GM21786 (cell line): Measurements from ENCODE around the gene MSMB.
"Not testable (repeated sequence)": the region's sequence is repeated elsewhere in the genome, so short reads cannot be mapped to it uniquely, and the experiment has no call there.

Experiments
- ATAC-seq: cut with Tn5 transposase; IDR thresholded peaks from one replicate; pipeline ENCODE4 v1.9.1; 2021; ENCODE audit not compliant: unreplicated experiment

Gene MSMB, protein sequence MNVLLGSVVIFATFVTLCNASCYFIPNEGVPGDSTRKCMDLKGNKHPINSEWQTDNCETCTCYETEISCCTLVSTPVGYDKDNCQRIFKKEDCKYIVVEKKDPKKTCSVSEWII

DNA sequence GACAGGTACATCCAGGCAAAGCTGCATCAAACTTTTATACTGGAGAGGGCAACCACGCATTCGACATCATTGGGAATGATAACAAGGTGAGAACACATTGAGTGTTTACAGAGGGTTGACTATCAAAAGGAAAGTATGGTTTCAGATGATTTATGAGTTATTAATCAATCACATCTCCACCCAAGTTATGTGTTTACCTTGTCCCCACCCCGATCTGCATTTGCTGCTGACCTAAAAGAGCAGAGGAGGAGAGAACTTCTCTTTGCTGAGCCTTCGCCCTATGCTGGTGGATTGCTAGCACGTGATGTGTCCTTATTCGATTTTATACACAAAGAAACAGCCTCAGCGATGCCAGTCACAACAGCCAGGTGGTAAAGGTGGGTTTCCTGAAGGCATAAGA, at the start of gene MSMB:
MSMB (minus strand) TSS at position 9 of the 400 bp plus-strand sequence. CDS start 32 bp downstream, outside the sequence.
- no peak for ATAC-seq

DNA sequence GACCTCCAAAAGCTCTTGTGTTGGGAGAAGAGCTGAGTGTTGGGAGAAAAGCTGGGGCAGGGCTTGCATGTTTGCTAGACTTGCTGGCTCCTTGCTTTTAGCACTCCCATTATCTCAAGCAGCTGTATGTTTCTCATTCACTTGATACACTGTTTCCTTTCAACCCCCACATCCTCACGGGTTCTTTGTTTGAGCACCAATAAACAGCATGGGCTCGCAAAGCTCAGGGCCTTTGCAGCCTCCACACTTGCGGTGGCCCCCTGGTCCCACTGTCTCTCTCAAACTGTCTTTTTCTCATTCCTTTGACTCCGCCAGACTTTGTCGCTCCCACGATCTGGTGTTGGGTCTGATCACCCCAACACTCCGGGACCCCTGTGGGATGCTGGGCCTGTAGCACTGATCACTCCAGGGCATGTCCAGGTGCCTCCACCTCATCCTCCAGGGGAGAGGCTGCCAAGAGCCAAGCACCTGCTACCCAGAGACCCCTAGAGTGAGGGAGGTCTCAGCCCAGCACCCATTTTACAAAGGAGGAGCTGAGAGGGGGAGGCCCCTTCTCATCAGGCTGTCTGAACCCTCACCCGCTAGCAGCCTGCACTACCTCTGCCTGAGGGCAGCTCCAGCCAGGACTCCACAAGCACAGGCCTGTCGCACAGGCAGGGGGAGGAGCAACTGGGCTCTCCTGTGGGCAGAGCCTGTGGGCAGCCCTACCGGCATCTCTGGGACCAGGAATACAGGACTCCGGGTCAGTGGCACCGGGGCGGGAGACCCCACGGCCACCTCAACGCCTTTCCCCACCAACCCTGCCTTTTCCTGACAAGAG, 49.1 kb upstream of the MSMB start:
- no peak for ATAC-seq

DNA sequence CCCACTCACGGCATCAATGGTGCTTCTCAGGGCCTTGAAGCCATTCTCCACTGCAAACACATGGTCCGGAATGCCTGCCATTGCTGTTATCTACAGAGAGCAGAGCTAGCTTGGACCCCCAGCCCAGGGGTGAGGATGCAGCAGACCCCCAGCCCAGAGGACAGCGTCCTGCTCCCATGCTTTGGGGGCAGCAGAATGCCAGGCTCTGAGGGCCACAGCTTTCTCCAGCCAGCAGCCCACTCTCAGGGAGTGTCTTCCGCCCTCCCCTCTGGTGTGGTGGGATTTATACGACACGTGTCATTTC, 48.1 kb upstream of the MSMB start:
- ATAC-seq = no peak

DNA sequence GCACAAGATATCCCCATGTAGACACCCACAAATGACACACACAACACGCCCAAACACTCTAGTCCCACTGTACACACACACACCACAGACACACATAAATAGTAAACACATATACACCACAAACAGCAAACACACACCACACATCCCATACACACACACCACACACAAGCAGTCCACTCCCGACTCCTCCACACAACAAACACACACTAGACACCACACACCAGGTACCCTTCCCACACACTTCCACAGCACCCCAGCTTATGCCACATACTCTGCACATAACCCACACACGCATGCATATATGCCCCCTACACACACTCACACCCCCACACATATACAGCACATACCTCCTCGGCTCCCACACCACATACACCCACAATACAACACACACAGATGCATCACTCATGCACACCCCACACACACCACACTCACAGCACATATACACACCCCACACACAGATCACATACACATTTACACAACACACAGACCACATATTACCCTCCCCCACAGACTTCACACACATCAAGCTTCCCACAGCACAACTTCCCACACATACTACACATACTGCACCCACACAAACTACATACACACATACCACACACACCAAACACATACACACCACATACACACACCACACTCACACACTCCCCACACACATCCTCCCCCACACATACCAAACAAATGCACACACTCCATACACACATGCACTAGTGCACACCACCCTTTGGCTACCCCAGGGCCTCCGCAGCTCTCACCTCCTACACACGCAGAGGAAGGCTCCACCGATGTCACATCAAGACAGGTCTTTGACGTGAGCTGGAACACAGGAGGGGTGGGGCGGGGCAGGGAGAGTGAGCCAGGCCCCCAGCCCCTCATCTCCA, 47.5 kb upstream of the MSMB start:
- ATAC-seq = not testable (repeated sequence)

DNA sequence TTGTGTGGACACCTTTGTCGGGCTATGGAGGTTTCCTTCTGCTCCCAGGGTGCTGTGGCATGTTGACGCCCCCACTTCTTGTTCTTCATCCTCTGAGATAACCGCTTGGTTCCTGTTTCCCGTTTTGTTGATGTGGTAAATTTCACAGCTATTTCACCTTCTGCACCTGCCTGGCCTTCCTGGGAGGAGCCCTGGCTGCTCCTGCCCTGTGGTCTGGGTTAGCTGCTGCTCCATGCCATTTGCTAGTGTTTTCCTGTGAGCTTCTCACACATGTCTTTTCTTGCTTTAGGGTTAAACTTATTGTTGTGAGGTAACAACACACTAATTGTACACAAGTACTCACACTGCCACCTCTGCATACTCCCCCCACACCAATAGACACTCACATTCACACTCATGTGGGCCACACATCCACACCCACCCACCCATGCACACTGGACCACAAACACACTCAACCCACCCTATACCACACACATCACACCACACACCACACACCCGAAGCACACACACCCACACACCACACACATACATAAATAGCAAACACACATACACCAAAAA, 46.5 kb upstream of the MSMB start:
- ATAC-seq = no peak

DNA sequence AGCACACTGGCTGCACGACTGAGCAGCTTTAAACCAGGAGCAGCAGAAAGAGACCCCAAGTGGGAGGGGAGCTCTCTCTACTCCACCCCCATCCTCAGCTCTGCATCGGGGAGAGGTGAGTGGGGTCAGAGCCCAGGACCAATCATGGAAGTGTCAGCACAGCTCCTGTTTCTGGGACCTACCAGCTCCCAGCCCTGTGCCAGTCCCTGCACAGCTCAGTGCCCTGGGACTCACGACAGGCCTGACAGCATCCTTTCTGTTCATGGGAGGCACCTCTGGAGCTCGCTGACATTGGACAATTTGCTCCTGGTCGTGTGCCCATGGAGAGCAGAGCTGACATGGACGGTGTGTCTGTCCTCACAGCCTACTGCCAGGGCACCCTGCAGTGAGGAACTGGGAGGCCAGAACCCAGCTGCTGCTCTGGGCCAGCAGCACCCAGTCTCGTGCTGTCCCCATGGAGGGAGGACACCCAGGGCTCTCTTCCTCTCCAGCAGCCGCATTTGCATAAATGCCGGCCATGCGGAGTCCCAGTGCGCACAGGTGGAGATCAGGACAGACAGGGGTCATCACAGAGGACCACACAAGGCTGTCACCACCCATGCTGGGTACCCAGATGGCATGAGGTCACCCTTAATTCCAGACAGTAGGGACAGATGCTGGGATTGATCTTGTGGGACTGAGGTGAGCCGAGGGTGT, 45.9 kb upstream of the MSMB start:
- ATAC-seq = no peak

DNA sequence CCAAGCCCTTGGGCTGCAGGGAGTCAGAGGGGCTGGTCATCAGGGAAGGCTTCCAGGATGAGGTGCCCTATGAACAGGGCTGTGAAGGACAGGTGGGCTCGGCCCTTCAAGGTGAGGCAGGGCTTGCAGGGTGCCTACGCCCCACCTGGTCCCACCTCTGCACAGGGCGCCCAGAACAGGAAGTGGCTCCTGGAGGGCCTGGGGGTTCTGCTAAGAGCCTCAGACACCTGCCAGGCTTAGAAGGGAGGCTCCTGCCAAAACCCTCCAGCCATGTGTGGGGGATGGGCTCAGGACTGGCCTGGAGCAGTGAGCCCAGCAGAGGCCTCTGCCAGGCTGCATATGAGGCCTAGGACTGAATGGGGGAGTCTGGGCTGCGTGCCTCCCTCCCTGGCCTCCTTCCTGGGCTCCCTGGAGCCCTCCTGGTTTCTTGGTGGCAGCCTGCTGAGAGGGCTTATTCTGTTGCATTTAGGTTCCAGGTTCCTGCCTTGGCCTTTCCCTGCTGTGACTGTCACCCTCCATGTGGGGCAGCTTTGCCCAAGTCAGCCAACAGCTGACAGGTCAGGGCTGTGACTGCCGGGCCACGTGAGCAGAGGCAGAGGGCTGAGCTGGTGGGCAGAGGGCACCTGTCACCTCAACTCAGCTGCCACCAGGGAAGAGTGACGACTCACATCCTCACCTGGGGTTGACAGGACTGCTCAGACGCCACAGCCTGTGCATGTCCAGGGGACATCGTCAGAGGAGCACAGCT, 45.2 kb upstream of the MSMB start:
- ATAC-seq = no peak

DNA sequence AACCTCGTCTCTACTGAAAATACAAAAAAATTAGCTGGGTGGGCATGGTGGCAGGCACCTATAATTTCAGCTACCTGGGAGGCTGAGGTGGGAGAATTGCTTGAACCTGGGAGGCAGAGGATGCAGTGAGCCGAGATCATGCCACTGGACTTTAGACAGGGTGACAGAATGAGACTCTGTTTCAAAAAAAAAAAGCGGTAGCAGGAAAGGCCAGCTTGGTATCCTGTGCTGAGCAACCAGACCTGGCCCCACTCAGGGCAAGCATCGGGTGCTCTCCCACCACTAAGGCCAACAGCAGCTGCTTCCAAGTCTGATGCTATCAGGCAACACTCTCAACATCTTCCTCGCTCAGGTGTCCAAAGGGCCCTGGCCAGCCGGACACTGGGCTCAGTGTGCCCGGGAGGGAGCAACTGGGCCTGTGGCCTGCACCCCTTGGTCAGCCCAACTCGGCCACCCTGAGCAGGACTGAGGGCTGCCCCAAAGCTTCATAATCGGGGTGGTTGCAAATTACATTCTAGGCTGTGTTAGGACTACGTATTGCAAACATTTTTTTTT, 44.3 kb upstream of the MSMB start:
- ATAC-seq = no peak

DNA sequence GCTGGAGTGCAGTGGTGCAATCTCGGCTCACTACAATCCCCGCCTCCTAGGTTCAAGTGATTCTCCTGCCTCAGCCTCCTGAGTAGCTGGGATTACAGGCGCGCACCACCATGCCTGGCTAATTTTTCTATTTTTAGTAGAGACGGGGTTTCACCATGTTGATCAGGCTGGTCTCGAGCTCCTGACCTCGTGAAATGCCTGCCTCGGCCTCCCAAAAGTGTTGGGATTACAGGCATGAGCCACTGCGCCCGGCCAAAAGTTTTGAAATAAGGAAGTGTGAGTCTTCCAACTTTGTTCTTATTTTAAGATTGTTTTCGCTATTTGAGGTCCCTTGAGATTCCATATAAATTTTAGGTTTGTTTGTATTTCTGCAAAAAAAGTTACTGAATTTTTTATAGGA, 41.3 kb upstream of the MSMB start:
- ATAC-seq = not testable (repeated sequence)

DNA sequence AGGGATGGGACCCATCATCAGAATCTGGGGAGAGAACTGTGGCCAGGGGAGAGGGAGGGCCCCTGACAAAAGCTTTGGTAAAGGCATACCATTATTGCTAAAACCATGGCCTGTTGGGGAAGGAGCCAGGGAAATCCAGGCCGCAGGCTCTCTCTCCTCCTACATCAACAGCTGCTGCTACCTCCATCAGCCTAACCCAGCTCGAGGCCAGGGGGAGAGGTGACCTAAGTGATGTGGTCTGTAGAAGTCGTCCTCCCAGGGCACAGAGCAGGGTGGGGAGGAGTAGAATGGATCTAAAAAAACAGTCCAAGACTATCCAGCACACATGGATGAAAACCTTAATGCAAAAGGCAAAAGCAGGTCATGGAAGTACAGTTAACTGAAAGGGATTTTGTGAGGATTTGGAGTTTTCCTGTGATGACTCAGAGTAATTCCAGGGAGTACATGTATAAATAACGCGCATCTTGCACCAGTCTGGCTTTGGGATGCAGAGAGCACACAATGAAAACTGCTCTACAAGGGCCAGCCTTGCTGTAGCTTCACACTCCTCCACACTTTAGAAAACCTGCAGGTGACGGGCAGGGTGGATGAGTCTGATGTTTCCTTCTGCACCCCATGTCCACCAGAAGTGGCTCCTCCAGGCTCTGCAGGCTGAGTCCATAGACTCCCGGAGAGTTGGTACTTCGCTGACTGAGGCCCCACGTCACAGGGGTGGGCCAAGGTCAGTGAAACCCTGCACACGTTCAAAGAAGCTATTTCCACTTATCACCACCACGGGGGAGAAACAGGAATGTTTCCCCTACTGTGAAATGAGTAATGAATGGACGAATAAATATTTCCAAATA, 38.5 kb upstream of the MSMB start:
- no peak for ATAC-seq

DNA sequence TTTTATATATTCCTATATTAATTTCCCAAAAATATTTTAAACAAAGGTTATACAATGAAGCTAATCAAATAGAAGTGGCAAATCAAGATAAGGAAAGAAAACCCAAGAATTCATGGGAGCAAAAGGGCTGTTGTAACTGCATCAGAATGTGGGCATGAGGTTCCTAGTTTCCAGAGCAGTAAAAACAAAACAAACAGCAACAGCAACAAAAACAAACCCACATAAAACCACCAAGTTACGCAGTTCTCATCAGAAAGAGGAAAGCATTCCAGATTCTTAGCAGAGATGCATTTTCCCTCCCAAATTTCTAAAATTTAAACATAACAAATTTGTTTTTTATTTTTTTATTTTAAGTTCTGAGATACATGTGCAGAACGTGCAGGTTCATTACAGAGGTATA, 34.8 kb upstream of the MSMB start:
- ATAC-seq = no peak

DNA sequence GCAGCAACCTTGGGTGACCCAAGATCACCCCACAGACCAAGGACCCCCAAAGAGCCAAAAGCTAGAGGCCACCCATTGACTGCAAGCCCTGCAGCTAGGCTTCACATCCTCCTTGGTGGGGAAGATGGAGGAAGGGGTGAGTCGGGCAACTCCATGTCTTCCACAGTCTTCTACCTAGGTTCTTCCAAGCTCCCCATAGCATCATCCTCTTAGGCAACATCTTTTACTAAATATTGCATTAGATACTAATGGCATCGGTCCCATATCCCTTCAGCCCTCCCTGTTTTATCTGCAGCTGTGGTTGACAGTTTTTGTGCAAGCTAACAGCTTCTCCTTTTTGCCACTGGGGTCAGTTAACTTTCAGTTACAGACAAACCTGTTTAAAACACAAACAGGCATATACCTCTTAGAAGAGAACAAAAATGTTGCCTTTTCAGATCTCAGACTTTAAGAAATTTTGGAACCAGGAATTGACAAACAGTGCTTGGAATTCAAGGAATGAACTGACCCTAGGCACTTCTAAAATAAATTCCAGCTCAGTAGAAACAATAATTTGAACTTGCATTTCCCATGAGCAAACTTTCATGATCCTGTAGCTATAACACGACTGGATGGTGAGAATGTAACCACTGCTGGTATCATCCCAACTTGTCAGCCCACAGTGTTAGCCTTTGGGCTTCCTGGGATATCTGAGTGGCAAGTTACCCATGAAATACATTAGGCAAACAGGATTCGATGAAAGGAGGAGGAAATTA, 33.9 kb upstream of the MSMB start:
- ATAC-seq = no peak

DNA sequence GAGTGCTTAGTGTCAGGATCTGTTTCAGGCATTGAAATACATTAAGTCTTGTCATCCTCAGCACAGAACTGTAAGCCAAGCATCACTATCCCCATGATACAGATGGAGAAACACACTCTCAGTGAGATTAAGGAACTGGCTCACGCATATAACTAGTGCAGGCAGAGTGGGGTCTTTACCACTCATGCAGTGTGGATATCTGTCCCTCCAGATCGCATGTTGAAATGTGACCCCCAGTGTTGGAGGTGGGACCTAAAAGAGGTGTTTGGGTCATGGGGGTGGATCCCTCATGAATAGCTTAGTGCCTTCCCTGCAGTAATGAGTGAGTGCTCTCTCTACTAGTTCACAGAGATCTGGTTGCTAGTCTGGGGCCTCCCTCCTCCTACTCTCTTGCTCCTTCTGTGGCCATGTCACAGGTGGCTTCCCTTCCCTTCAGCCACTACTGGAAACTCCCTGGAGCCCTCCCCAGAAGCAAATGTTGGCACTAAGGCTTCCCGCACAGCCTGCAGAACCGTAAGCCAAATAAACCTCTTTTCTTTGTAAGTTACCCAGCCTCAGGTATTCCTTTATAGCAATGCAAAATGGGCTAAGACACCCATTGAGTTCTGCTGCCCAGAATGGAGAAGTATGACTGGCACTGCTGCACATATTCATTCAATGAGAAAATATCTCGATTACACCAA, 31.8 kb upstream of the MSMB start:
- no peak for ATAC-seq

DNA sequence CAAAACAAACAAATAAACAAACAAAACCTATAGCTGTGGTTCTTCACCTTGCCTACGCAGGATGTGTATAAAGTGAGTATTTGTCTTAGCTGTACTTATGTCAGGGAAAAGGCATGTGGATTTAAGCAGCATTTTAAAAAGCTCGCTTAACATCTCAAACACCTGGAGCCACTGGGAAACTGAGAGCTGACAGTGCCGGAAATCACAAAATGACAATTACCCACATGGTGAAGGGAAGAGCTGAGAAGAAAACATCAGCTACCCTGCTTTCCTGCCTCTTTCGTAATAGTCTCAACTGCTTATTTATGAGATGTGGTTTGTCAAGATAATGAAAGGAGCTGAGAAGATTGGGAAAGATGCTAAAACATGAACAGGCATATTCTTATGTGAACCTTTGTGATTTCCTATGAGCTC, 31.1 kb upstream of the MSMB start:
- no peak for ATAC-seq

DNA sequence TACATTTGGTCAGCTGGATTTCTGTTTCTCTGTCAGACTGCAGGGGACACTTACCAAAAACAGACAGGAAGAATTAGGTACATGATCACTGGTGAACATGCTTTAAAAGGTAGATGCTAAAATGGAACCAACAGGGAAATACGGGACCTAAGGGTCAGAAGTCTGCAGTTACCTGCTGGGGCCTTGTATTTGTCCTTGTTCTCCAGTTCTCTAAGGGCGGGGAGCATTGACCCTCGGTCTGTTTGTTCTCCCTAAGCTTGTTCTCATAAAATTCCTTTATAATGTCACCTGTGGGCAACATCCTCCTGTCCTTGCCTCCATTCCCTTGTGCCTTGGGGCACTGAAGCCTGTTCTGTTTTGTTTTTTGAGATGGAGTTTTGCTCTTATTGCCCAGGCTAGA, 29.8 kb upstream of the MSMB start:
- no peak for ATAC-seq

DNA sequence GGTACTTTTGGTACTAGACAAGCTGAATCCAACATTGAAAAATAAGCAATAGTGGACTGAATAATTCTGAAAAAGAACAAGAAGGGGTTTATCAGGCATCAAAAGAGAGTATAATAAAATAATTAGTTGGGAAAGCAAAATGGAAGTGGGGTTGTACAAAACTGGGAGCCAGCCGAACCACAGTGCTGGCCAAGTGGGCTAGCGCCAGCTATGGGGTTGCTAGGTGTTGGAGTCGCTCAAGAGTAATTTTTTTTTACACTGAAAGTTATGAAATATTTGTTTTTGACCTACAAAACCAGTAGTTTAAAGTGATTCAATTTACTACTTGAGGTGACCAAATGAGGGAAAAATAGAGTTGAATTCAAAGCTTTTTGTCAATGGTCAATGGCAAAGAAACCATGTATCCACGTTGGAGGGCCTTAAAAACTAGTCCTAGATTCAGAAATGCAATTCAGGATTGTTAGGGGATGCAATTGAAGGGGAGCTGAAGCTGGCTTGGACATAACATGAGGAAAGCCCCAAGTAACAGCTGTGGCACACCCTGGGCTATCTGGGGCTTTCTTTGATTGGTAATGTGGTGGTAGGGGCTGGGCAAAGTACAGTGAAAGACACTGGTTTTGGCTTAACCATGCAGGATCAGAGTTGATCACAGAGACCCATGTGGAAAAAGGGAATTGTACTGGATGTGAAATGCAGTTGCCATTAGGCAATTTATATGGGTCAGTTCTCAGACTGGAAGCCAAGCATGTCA, 28.3 kb upstream of the MSMB start:
- no peak for ATAC-seq

DNA sequence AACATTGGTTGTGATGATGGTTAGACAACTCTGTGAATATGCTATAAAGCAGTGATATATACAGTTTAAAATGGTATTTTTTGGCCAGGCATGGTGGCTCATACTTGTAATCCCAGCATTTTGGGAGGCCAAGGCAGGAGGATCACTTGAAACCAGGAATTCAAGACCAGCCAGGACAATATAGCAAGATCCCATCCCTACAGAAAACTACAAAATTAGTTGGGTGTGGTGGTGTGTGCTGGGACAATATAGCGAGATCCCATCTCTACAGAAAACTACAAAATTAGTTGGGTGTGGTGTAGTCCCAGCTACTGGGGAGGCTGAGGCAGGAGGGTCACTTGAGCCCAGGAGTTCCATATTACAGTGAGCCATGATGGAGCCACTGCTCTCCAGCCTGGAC, 27.5 kb upstream of the MSMB start:
- ATAC-seq = no peak
